Left lung (tissue), 10 donors: ENCODE data around the gene ZNF862. TPM values are rescaled to one million over a fixed set of nuclear protein-coding genes. Genes with fewer than 3 reads are reported as not detected.

ENCODE experiments used
- ATAC-seq: fragments of 200-7000 bp; cut with Tn5 transposase; one replicate; pipeline ENCODE4 v1.9.1; 2020; ENCODE audit warnings: moderate library complexity
- DNase-seq, 4 donors: peaks; one replicate each; pipeline ENCODE4 v3.0.0-alpha.2; 2013 to 2020
- H3K27ac ChIP-seq, 2 donors: fragments of 200-600 bp; sonication (generic) in 1 of 2; one replicate each; pipeline versions ENCODE4 v1.5.0 to v1.8.0; 2020 to 2021
- H3K27me3 ChIP-seq, 2 donors: fragments of 200-600 bp; sonication (generic) in 1 of 2; one replicate each; pipeline versions ENCODE4 v1.5.0 to v1.8.0; 2020 to 2021
- H3K36me3 ChIP-seq, 2 donors: fragments of 200-600 bp; sonication (generic) in 1 of 2; one replicate each; pipeline versions ENCODE4 v1.5.0 to v1.8.0; 2020 to 2021
- H3K4me1 ChIP-seq, 2 donors: fragments of 200-600 bp; one replicate each; pipeline ENCODE4 v1.8.0; 2021
- H3K4me3 ChIP-seq, 2 donors: fragments of 200-600 bp; sonication (generic) in 1 of 2; one replicate each; pipeline versions ENCODE4 v1.5.0 to v1.8.0; 2020 to 2021; ENCODE audit warnings: mild to moderate bottlenecking in 1 of 2
- H3K9me3 ChIP-seq, 2 donors: fragments of 200-600 bp; sonication (generic) in 1 of 2; one replicate each; pipeline versions ENCODE4 v1.5.0 to v1.8.0; 2020 to 2021
- intact Hi-C, 2 donors: fragments of 100-400 bp; cut with DNase I; formaldehyde crosslinking; loops; one replicate each; pipeline versions ENCODE4 v1.11.2 to v1.14.2; 2022
- polyA plus RNA-seq, 6 donors: library from polyadenylated mRNA; unstranded; fragments of 120-200 nt; gene quantifications; one replicate each; pipeline ENCODE4 v1.2.1, GENCODE V29; 2013; ENCODE audit not compliant: insufficient read length in 6 of 6
- total RNA-seq, 2 donors: library from RNA; stranded (reverse); fragmentation: NEBNext Ultra II Directional; extraction: Animal tissue kit (Norgen Biotek cat#: 25700); gene quantifications; one replicate each; pipeline ENCODE4 v1.2.1, GENCODE V29; 2021
- TF ChIP-seq, protein P1 (sequence below), 2 donors: fragments of 200-600 bp; sonication (generic) in 1 of 2; IDR thresholded peaks; one replicate each; pipeline versions ENCODE4 v1.5.0 to v1.8.0; 2021; ENCODE audit warnings: antibody characterized with exemption in 2 of 2
- donor health status: DM: no; HTN: yes; CAD: no.
- donor health status: DM: no; HTN: no; CAD: no.

The ZNF862 gene
- total and polyA plus RNA-seq, 8 donors: 9.8 to 27.8 (median 23.9) TPM

DNA sequence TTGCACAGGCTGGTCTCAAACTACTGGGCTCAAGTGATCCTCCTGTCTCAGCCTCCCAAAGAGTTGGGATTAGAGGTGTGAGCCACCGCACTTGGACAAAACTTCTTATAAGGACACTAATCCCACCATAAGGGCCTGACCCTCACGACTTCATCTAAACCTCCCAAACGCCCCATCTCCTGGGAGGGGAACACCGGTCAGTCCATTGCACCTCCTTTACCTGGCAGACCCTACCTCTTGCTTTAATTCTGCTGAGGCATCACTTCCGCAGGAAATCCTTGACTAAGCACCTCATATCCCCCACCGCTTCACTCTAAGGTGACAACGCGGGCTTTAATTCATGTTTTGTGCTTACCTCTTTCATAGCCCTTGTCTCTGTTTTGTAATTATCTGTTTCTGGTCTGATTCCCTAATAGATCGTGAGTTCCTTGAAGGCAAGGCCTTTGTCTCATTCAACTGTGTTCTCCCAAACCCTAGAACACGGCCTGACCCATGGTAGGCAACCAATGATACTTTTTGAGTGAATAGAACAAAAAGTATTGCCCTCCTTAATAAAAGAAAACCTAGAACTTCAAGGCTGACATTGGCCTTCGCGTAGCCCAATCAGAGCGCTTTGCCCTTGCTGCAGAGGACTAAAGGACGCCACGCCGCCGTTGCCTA, 481 bp upstream of the ZNF862 start:
- Histone ChIP-seq H3K27ac (no peak overlapping the region), H3K9me3 (no peaks in the 10 kb centered on the region), H3K36me3 (no peaks in the 10 kb centered on the region), H3K27me3 (no peaks in the 10 kb centered on the region), H3K4me3 (peak overlapping the region in 1 of 2 donors; percentile 89), H3K4me1 (peaks cover 7 to 20% of the 10 kb centered on the region in 2 donors)
- intact Hi-C loops: no loop called here
- DNase-seq (peak in 1 of 4 donors; percentile 29), ATAC-seq (no peak)
- TF ChIP-seq, protein P1, sequence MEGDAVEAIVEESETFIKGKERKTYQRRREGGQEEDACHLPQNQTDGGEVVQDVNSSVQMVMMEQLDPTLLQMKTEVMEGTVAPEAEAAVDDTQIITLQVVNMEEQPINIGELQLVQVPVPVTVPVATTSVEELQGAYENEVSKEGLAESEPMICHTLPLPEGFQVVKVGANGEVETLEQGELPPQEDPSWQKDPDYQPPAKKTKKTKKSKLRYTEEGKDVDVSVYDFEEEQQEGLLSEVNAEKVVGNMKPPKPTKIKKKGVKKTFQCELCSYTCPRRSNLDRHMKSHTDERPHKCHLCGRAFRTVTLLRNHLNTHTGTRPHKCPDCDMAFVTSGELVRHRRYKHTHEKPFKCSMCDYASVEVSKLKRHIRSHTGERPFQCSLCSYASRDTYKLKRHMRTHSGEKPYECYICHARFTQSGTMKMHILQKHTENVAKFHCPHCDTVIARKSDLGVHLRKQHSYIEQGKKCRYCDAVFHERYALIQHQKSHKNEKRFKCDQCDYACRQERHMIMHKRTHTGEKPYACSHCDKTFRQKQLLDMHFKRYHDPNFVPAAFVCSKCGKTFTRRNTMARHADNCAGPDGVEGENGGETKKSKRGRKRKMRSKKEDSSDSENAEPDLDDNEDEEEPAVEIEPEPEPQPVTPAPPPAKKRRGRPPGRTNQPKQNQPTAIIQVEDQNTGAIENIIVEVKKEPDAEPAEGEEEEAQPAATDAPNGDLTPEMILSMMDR (IDR thresholded peaks at IDR 0.05): no peak

DNA sequence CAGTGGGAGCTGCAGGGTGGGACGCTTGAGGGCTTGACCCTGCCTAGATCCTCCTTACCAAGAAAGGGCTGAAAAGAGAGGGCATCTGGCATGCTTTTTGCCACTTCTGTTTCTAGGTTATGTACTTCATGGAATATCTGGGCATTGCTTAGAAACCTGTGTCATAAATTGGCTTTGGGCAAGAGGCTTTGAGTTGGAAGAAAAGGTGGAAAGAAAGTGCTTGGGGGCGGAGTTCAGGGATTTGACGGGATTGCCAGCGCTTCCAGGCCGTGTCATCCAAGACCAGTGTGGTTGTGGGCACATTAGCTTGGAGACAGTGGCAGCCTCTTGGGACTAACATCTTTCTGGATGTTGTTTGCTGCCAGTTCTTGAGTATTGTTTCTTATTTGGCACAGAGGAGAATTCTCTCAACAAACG, 825 bp downstream of the ZNF862 start:
- Histone ChIP-seq H3K27ac (peak overlapping the region; percentile 85 to 86), H3K36me3 (no peaks in the 10 kb centered on the region), H3K4me1 (peaks cover 7 to 20% of the 10 kb centered on the region in 2 donors), H3K27me3 (no peaks in the 10 kb centered on the region), H3K4me3 (peak overlapping the region; percentile 68 to 89), H3K9me3 (no peaks in the 10 kb centered on the region)
- TF ChIP-seq, protein P1 (IDR thresholded peaks at IDR 0.05): no peak
- DNase-seq: no peak
- no peak for ATAC-seq
- intact Hi-C loops: no loop called here

DNA sequence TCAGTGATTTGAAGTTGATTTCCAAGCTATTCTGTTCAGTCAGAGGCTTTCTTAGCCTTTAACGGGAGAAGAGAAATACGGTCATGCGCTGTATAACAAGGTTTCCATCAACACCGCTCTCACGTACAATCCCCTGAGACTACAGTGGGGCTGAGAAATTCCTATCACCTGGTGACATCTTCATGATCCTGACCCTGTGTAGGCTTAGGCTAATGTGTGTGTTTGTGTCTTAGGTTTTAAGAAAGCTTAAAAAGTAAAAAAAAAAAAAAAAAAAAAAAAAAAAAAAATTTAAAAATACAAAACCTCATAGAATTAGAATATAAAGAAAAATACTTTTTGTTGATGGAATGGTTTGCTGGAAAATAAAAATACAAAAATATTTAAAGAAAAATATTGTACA, 1.8 kb downstream of the ZNF862 start:
- Histone ChIP-seq H3K36me3 (no peaks in the 10 kb centered on the region), H3K27ac (no peak overlapping the region), H3K4me1 (peaks cover 7 to 20% of the 10 kb centered on the region in 2 donors), H3K27me3 (no peaks in the 10 kb centered on the region), H3K4me3 (no peak overlapping the region), H3K9me3 (no peaks in the 10 kb centered on the region)
- DNase-seq: no peak
- intact Hi-C loops: no loop called here
- TF ChIP-seq, protein P1 (IDR thresholded peaks at IDR 0.05): no peak
- no peak for ATAC-seq

DNA sequence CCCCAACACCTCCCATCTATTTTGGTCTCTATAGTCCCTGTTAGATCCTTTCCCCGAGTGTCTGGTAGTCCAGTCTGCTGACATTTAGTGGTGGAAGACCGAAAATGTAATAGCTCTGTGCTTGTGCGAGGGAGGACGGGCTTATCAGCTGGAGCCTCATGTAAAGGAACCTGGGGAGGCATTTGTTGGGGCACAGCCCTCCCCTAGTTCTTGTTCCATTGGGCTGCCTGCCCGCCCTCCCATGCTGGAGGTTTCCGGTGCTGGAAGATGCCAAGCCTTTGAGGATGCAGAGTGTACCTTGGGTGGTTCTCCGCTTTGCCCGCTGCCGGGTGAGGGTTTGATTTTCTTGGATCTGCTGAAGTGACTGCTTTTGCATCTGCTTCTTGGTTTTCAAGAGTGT, 5.4 kb downstream of the ZNF862 start:
- TF ChIP-seq, protein P1 (IDR thresholded peaks at IDR 0.05): no peak

DNA sequence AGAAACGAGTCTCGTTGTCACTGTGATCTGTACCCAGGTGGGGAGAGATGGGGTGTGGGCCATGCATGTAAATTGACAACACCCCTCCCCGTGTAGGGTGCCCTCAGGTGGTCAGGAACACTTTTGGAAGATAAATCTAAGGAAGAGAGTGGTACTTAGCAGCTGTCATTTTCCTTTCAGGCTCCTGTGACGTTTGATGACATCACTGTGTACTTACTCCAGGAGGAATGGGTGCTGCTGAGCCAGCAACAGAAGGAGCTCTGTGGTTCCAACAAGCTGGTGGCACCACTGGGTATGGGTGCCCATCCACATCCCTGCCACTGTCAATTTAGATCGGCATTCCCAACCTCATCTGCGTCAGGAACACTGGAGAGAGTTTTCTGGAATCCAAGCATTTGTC, 6.3 kb downstream of the ZNF862 start:
- TF ChIP-seq, protein P1 (IDR thresholded peaks at IDR 0.05): no peak
- ATAC-seq: no peak

More for the DNA sequence above, 5.4 kb downstream of the ZNF862 start:
- H3K27me3 ChIP-seq: no peaks in the 10 kb centered on the region
- peaks cover 7 to 12% of the 10 kb centered on the region in 2 donors for H3K4me1 ChIP-seq
- H3K9me3 ChIP-seq: no peaks in the 10 kb centered on the region
- intact Hi-C loops: no loop called here
- peaks cover 0 to 12% of the 10 kb centered on the region in 2 donors for H3K36me3 ChIP-seq
- ATAC-seq: no peak
- H3K4me3 ChIP-seq: no peak overlapping the region
- DNase-seq: no peak
- H3K27ac ChIP-seq: no peak overlapping the region

More for the DNA sequence above, 6.3 kb downstream of the ZNF862 start:
- Histone ChIP-seq H3K36me3 (peaks cover 0 to 16% of the 10 kb centered on the region in 2 donors), H3K4me1 (peaks cover 0 to 3% of the 10 kb centered on the region in 2 donors), H3K9me3 (no peaks in the 10 kb centered on the region), H3K27me3 (no peaks in the 10 kb centered on the region), H3K4me3 (no peak overlapping the region), H3K27ac (no peak overlapping the region)
- intact Hi-C loops: no loop called here
- no peak for DNase-seq
